ENCODE data around the gene NSUN4. TPM values are rescaled to one million over a fixed set of nuclear protein-coding genes. Genes with fewer than 3 reads are reported as not detected.
"Not testable (repeated sequence)": the region's sequence is repeated elsewhere in the genome, so short reads cannot be mapped to it uniquely, and the experiment has no call there.

The NSUN4 gene
- total RNA-seq, 1 donor from 2014 or later = 26.6 TPM

- H3K4me1 Mint-ChIP-seq (ENCODE audit: unreplicated experiment); DNase-seq (ENCODE audit: extremely low spot score, unreplicated experiment); H3K27me3 Mint-ChIP-seq; H3K4me3 Mint-ChIP-seq; H3K27ac Mint-ChIP-seq; H3K36me3 Mint-ChIP-seq; H3K9me3 Mint-ChIP-seq: not testable (repeated sequence)
Measured at GRCh38 chr1:46328182-46328581, 12.4 kb upstream of the NSUN4 start.

DNA sequence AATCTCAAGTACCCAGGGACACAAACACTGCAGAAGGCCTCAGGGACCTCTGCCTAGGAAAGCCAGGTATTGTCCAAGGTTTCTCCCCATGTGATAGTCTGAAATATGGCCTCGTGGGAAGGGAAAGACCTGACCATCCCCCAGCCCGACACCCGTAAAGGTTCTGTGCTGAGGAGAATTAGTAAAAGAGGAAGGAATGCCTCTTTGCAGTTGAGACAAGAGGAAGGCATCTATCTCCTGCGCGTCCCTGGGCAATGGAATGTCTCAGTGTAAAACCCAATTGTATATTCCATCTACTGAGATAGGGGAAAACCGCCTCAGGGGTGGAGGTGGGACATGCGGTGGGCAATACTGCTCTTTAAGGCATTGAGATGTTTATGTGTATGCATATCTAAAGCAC, 10.8 kb upstream of the NSUN4 start:
- not testable (repeated sequence) for DNase-seq (ENCODE audit: extremely low spot score, unreplicated experiment); H3K27me3 Mint-ChIP-seq; H3K4me3 Mint-ChIP-seq; H3K9me3 Mint-ChIP-seq; H3K36me3 Mint-ChIP-seq; H3K27ac Mint-ChIP-seq; H3K4me1 Mint-ChIP-seq (ENCODE audit: unreplicated experiment)

DNA sequence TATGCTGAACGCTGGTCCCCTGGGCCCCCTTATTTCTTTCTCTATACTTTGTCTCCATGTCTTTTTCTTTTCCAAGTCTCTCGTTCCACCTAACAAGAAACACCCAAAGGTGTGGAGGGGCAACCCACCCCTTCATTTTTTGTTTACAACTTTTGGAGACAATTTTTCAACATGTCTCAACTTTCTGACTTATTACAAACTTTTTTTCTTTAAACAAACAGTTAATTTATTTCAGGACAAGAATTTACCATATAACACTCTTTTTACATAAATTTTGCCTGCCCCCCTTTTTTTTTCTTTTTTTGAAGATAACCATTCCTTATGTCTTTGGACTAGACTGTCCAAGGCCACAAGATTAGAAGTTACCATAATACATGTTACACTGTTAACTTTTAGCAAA, 10.2 kb upstream of the NSUN4 start:
- H3K4me3 Mint-ChIP-seq; H3K36me3 Mint-ChIP-seq; DNase-seq (ENCODE audit: extremely low spot score, unreplicated experiment); H3K27me3 Mint-ChIP-seq; H3K9me3 Mint-ChIP-seq; H3K27ac Mint-ChIP-seq; H3K4me1 Mint-ChIP-seq (ENCODE audit: unreplicated experiment): not testable (repeated sequence)

DNA sequence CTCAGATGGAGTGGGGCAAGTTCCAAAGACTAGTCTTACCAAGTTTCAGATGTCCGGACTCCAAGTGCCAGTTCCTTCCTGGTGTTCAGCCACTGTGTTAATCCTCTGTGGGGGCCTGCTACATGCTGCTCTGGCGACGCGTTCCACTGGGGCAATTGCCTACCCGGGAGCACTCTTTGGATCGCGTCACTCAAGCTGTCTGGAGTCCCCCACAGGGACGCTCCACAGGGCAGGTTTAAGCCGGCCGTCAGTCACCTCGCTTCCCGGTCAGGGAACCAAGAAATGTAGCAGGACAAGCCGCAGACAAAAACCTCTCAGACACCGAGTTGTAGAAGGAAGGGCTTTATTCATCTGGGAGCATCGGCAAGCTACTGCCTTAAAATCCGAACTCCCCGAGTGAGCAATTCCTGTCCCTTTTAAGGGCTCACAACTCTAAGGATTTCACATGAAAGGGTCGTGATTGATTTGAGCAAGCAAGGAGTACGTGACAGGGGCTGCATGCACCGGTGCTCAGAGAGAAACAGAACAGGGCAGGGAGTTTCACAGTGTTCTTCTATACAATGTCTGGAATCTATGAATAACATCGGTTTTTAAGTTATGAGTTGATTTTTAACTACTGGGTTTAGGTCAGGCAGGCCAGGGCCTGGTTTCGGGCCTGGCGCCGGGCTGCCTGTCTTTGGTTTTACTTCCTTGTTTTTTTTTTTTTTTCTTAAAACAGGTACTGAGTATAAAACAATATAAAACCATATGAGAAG, 8.6 kb upstream of the NSUN4 start:
- peak overlapping the region; percentile 65 for H3K27ac Mint-ChIP-seq
- not testable (repeated sequence) for H3K4me3 Mint-ChIP-seq; H3K27me3 Mint-ChIP-seq; H3K4me1 Mint-ChIP-seq (ENCODE audit: unreplicated experiment); H3K36me3 Mint-ChIP-seq; DNase-seq (ENCODE audit: extremely low spot score, unreplicated experiment); H3K9me3 Mint-ChIP-seq

DNA sequence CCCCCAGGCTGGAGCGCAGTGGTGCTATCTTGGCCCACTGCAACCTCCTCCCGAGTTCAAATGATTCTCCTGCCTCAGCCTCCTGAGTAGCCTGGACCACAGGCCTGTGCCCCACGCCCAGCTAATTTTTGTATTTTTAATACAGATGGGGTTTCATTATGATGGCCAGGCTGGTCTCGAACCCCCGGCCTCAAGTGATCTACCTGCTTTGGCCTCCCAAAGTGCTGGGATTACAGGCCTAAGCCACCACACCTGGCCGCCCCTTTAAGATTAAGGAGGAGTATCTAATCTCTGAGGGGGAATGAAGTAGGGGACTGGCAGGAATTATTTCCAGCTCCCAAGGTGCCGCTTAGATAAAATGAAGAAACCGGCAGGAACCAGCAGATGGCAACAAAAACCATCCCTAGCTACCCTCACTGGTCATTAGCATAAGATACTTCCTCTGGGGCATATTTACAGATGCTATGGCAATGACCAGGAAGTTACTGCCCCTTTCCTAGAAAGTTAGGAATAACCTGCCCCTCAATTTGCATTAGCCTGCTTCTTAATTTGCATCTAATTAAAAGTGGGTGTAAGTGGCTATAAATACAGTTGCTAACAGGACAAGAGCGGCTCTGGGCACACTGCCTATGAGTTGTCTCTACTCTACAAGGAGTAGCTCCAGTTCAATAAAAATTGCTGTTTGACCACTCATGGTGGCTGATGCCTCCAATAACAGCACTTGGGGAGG, 7.1 kb upstream of the NSUN4 start:
- Mint-ChIP-seq H3K27ac (no peak overlapping the region), H3K9me3 (no peaks in the 10 kb centered on the region), H3K27me3 (no peaks in the 10 kb centered on the region), H3K36me3 (no peaks in the 10 kb centered on the region), H3K4me1 (ENCODE audit: unreplicated experiment) (peaks cover 4% of the 10 kb centered on the region), H3K4me3 (no peak overlapping the region)
- no peak for DNase-seq (ENCODE audit: extremely low spot score, unreplicated experiment)
- TF ChIP-seq, protein P1, sequence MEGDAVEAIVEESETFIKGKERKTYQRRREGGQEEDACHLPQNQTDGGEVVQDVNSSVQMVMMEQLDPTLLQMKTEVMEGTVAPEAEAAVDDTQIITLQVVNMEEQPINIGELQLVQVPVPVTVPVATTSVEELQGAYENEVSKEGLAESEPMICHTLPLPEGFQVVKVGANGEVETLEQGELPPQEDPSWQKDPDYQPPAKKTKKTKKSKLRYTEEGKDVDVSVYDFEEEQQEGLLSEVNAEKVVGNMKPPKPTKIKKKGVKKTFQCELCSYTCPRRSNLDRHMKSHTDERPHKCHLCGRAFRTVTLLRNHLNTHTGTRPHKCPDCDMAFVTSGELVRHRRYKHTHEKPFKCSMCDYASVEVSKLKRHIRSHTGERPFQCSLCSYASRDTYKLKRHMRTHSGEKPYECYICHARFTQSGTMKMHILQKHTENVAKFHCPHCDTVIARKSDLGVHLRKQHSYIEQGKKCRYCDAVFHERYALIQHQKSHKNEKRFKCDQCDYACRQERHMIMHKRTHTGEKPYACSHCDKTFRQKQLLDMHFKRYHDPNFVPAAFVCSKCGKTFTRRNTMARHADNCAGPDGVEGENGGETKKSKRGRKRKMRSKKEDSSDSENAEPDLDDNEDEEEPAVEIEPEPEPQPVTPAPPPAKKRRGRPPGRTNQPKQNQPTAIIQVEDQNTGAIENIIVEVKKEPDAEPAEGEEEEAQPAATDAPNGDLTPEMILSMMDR (conservative IDR thresholded peaks at IDR 0.05) = peak; percentile 58

GRCh38 chr1:46334030-46334384, 6.6 kb upstream of the NSUN4 start:
- Mint-ChIP-seq H3K4me1 (ENCODE audit: unreplicated experiment) (peaks cover 8% of the 10 kb centered on the region), H3K36me3 (no peaks in the 10 kb centered on the region), H3K27ac (no peak overlapping the region), H3K27me3 (no peaks in the 10 kb centered on the region), H3K9me3 (no peaks in the 10 kb centered on the region), H3K4me3 (no peak overlapping the region)
- DNase-seq (ENCODE audit: extremely low spot score, unreplicated experiment) = no peak
- TF ChIP-seq, protein P1 (conservative IDR thresholded peaks at IDR 0.05) = no peak

DNA sequence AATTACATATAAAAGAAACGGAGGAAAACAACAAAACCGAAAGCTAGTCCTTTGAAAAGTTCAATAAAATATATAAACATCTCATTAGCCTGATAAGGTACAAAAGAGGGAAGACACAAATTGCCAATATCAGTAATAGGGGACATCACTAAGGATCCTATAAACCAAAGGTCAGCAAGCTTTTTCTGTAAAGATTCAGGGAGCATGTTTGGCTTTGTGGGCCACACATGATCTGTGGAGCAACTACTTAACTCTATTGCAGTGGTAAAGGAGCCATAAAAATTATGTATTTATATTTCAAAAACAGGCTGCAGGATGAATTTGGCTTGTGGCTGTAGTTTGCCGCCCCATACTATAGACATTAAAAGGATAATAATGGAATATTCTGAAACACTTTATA, 5.5 kb upstream of the NSUN4 start:
- TF ChIP-seq, protein P1 (conservative IDR thresholded peaks at IDR 0.05) = no peak
- Mint-ChIP-seq H3K27ac (no peak overlapping the region), H3K27me3 (no peaks in the 10 kb centered on the region), H3K36me3 (no peaks in the 10 kb centered on the region), H3K4me3 (no peak overlapping the region), H3K4me1 (ENCODE audit: unreplicated experiment) (peaks cover 12% of the 10 kb centered on the region), H3K9me3 (no peaks in the 10 kb centered on the region)
- no peak for DNase-seq (ENCODE audit: extremely low spot score, unreplicated experiment)

- not testable (repeated sequence) for H3K27ac Mint-ChIP-seq; H3K36me3 Mint-ChIP-seq; DNase-seq (ENCODE audit: extremely low spot score, unreplicated experiment); H3K27me3 Mint-ChIP-seq; H3K9me3 Mint-ChIP-seq; H3K4me3 Mint-ChIP-seq
- peaks cover 22% of the 10 kb centered on the region for H3K4me1 Mint-ChIP-seq (ENCODE audit: unreplicated experiment)
Measured at GRCh38 chr1:46337409-46337808, 3.2 kb upstream of the NSUN4 start.

Data from type B pancreatic cell (in vitro differentiated cells).